K562 (cell line): ENCODE data around the gene TGDS. TPM values are rescaled to one million over a fixed set of nuclear protein-coding genes. Genes with fewer than 3 reads are reported as not detected.

Experiments used
- ATAC-seq: fragments of 200-7000 bp; cut with Tn5 transposase; 3 replicates; pipeline ENCODE4 v1.9.1; 2020; ENCODE audit warnings: moderate library complexity
- BruUV-seq: library from RNA; stranded (reverse); fragments of 400-500 nt; replicated peaks from 2 replicates; lab custom pipeline; 2021; lab: Mats Ljungman, UMichigan
- CTCF ChIA-PET: fragments of 300-600 bp; formaldehyde crosslinking; extraction: SDS; loops from one replicate; lab custom pipeline; 2021; ENCODE audit warnings: low intra/inter-chr PET ratio; lab: Yijun Ruan, JAX
- POLR2A ChIA-PET: fragments of 300-600, 350-650 bp; sonication (Branson Sonifier 250); formaldehyde crosslinking; extraction: SDS; loops from one replicate; lab custom pipeline; 2021; ENCODE audit warnings: antibody characterized with exemption, inconsistent platforms; lab: Yijun Ruan, JAX
- DNase-seq, 4 experiments: peaks; one replicate each; pipeline versions ENCODE4 v3.0.0 to v3.0.0-alpha.2; 2011 to 2018; ENCODE audit warnings: low spot score in 3 of 4, mixed read lengths in 3 of 4; ENCODE audit errors: extremely low read depth in 1 of 4
- FAIRE-seq: peaks from 2 replicates; lab custom pipeline; 2011; peaks lifted over from hg19 to GRCh38; lab: Jason Lieb, UNC
- H2AFZ ChIP-seq: 2 replicates; pipeline ENCODE4 v1.6.0; 2011; ENCODE audit warnings: low read depth, low read length, control low read depth, inconsistent platforms
- H3K27ac ChIP-seq: fragments of 200-600 bp; 3 replicates; pipeline ENCODE4 v1.8.0; 2011; ENCODE audit warnings: low read depth, mild to moderate bottlenecking, control low read depth, inconsistent platforms, low read length, moderate library complexity, mixed read lengths; ENCODE audit errors: extremely low read depth
- H3K27me3 ChIP-seq, 2 experiments: fragments of 300-600 bp in 1 of 2; 2 replicates in 1 of 2; 3 replicates in 1 of 2; pipeline versions ENCODE4 v1.6.0 to v1.8.0; 2011; ENCODE audit warnings: inconsistent platforms in 2 of 2, low read length in 2 of 2, mild to moderate bottlenecking in 1 of 2, mixed read lengths in 1 of 2, moderate library complexity in 1 of 2; ENCODE audit not compliant: control insufficient read depth in 2 of 2, insufficient read depth in 2 of 2
- H3K36me3 ChIP-seq: fragments of 300-600 bp; 3 replicates; pipeline ENCODE4 v1.8.0; 2011; ENCODE audit warnings: mild to moderate bottlenecking, low read length, inconsistent platforms; ENCODE audit not compliant: control insufficient read depth, insufficient read depth
- H3K4me1 ChIP-seq, 2 experiments: fragments of 200-600 bp in 1 of 2; replicated peaks in 1 of 2; 2 replicates in 1 of 2; 3 replicates in 1 of 2; pipeline versions ENCODE4 v1.5.1 to v1.8.0; 2011; ENCODE audit warnings: inconsistent platforms in 2 of 2, low read length in 2 of 2, mild to moderate bottlenecking in 1 of 2, mixed read lengths in 1 of 2, moderate library complexity in 1 of 2; ENCODE audit not compliant: control insufficient read depth in 2 of 2, insufficient read depth in 2 of 2
- H3K4me2 ChIP-seq: 2 replicates; pipeline ENCODE4 v1.6.1; 2011; ENCODE audit warnings: low read length, control low read depth, inconsistent platforms, mixed read lengths; ENCODE audit not compliant: insufficient read depth
- H3K4me3 ChIP-seq: fragments of 200-600 bp; sonication (generic), shearing (Covaris generic); 2 replicates; pipeline ENCODE4 v1.5.1; 2016; ENCODE audit warnings: control low read depth, inconsistent platforms
- H3K79me2 ChIP-seq: fragments of 200-600 bp; 3 replicates; pipeline ENCODE4 v1.8.0; 2011; ENCODE audit warnings: low read length, inconsistent platforms; ENCODE audit not compliant: control insufficient read depth, insufficient read depth
- H3K9ac ChIP-seq, 2 experiments: 2 replicates each; pipeline versions ENCODE4 v1.6.0 to v1.6.1; 2011; ENCODE audit warnings: low read depth in 2 of 2, low read length in 2 of 2, control low read depth in 1 of 2, inconsistent platforms in 1 of 2, mild to moderate bottlenecking in 1 of 2, mixed read lengths in 1 of 2; ENCODE audit not compliant: insufficient read depth in 1 of 2
- H3K9me1 ChIP-seq: one replicate; pipeline ENCODE4 v1.6.0; 2011; ENCODE audit warnings: inconsistent platforms, mild to moderate bottlenecking, low read length, moderate library complexity; ENCODE audit not compliant: control insufficient read depth, insufficient read depth
- H3K9me3 ChIP-seq: replicated peaks from 2 replicates; pipeline ENCODE4 v1.5.1; 2011; ENCODE audit warnings: low read depth, low read length, inconsistent platforms; ENCODE audit not compliant: control insufficient read depth, insufficient read depth
- H4K20me1 ChIP-seq: replicated peaks from 2 replicates; pipeline ENCODE4 v1.6.1; 2011; ENCODE audit warnings: low read length, inconsistent platforms, mixed read lengths; ENCODE audit not compliant: control insufficient read depth, insufficient read depth
- BCOR ChIP-seq: fragments of 450-650 bp; IDR thresholded peaks from 2 replicates; pipeline ENCODE4 v1.6.1; 2016
- BDP1 ChIP-seq: IDR thresholded peaks from 3 replicates; pipeline ENCODE4 v1.6.1; 2011; ENCODE audit not compliant: insufficient read length, insufficient read depth
- C11orf30 ChIP-seq: fragments of 450-650 bp; IDR thresholded peaks from 2 replicates; pipeline ENCODE4 v1.6.1; 2016; ENCODE audit warnings: low read depth, mild to moderate bottlenecking
- CBFA2T3 ChIP-seq: fragments of 450-650 bp; IDR thresholded peaks from 2 replicates; pipeline ENCODE4 v1.6.1; 2017
- CCAR2 ChIP-seq: fragments of 200-400 bp; formaldehyde crosslinking; IDR thresholded peaks from 2 replicates; pipeline ENCODE4 v1.6.1; 2017; ENCODE audit warnings: mild to moderate bottlenecking, low read depth, low read length
- CTBP1 ChIP-seq: fragments of 450-650 bp; IDR thresholded peaks from 2 replicates; pipeline ENCODE4 v1.6.1; 2016; ENCODE audit warnings: borderline replicate concordance
- EWSR1 ChIP-seq: fragments of 450-650 bp; IDR thresholded peaks from 2 replicates; pipeline ENCODE4 v1.6.1; 2018; ENCODE audit warnings: borderline replicate concordance, mild to moderate bottlenecking, low read depth, moderate library complexity; ENCODE audit not compliant: partially characterized antibody
- GTF2E2 ChIP-seq: fragments of 200-800 bp; sonication (Bioruptor generic); IDR thresholded peaks from 2 replicates; pipeline ENCODE4 v1.6.1; 2016; ENCODE audit warnings: missing genetic modification characterization, missing compliant biosample characterization
- NR2C1 ChIP-seq, 2 experiments: fragments of 450-650 bp; IDR thresholded peaks; 2 replicates each; pipeline ENCODE4 v1.6.1; 2017; ENCODE audit warnings: mild to moderate bottlenecking in 2 of 2, antibody characterized with exemption in 1 of 2, inconsistent platforms in 1 of 2, missing compliant biosample characterization in 1 of 2, missing genetic modification characterization in 1 of 2
- RCOR1 ChIP-seq, 2 experiments: IDR thresholded peaks; 2 replicates each; pipeline ENCODE4 v1.6.1; 2012; ENCODE audit warnings: low read depth in 2 of 2, low read length in 2 of 2, borderline replicate concordance in 1 of 2, improper control_type of control experiment in 1 of 2
- SMAD3 ChIP-seq: fragments of 450-650 bp; formaldehyde crosslinking; conservative IDR thresholded peaks from 2 replicates; pipeline ENCODE4 v1.4.0; 2020; ENCODE audit warnings: mild to moderate bottlenecking
- TAF7 ChIP-seq: fragments of 450-650 bp; IDR thresholded peaks from 2 replicates; pipeline ENCODE4 v1.6.1; 2016; ENCODE audit warnings: missing genetic modification characterization, missing compliant biosample characterization
- ZNF121 ChIP-seq: sonication (generic); formaldehyde crosslinking; conservative IDR thresholded peaks from 2 replicates; pipeline ENCODE4 v1.8.0; 2022; ENCODE audit warnings: missing genetic modification reagents
- ZNF175 ChIP-seq: fragments of 200-800 bp; sonication (Bioruptor generic); IDR thresholded peaks from 2 replicates; pipeline ENCODE4 v1.6.1; 2016; ENCODE audit warnings: low read depth, mild to moderate bottlenecking, missing genetic modification characterization, missing compliant biosample characterization
- ZNF212 ChIP-seq: fragments of 450-650 bp; formaldehyde crosslinking; IDR thresholded peaks from 2 replicates; pipeline ENCODE4 v1.4.0; 2020; ENCODE audit warnings: mild to moderate bottlenecking
- WGBS: fragments of 100-300 bp; shearing (Covaris generic); methylation state at CpG from one replicate; pipeline ENCODE4 v1.1.6; 2016; ENCODE audit warnings: low coverage, mixed read lengths; ENCODE audit not compliant: insufficient coverage; ENCODE audit errors: missing lambda C conversion rate; 5-methylcytosine and 5-hydroxymethylcytosine counted together
- in situ Hi-C: fragments of 300-500 bp; cut with MboI; formaldehyde crosslinking; loops from 4 replicates; pipeline ENCODE4 v1.15.0; 2018; ENCODE audit warnings: inconsistent platforms, mixed read lengths
- intact Hi-C: fragments of 100-400 bp; cut with micrococcal nuclease; formaldehyde crosslinking; loops from 2 replicates; pipeline ENCODE4 v1.14.2; 2022
- polyA plus RNA-seq, 8 experiments: library from polyadenylated mRNA; depleted of rRNA in 4 of 8; stranded (reverse) in 5 of 8; unstranded in 3 of 8; fragments of >200 nt; fragmentation: Nextera tagmentation in 2 of 8; fragmentation: Illumina TruSeq in 1 of 8; extraction: Ambion mirVana in 2 of 8; extraction: Trizol in 1 of 8; gene quantifications; 2 replicates each; pipeline versions ENCODE4 v1.2.1 to v1.2.3, GENCODE V29; 2011 to 2014; ENCODE audit warnings: inconsistent platforms in 1 of 8, missing spikeins in 1 of 8
- total RNA-seq, 7 experiments: library from RNA; depleted of rRNA in 6 of 7; stranded (reverse); fragments of >200 nt in 6 of 7; fragmentation: Illumina TruSeq in 2 of 7; extraction: Trizol in 2 of 7; gene quantifications; 2 replicates each; pipeline versions ENCODE4 v1.2.1 to v1.2.3, GENCODE V29; 2011 to 2021; ENCODE audit warnings: low replicate concordance in 1 of 7
- TF ChIP-seq, protein P1 (sequence below): sonication (generic); formaldehyde crosslinking; IDR thresholded peaks from 2 replicates; pipeline ENCODE4 v1.9.0; 2022; ENCODE audit warnings: mild to moderate bottlenecking, missing genetic modification reagents
- TF ChIP-seq, protein P2 (sequence below): sonication (generic); formaldehyde crosslinking; IDR thresholded peaks from 2 replicates; pipeline ENCODE4 v1.8.0; 2022; ENCODE audit warnings: mild to moderate bottlenecking, missing genetic modification reagents
- TF ChIP-seq, protein P3 (sequence below): sonication (generic); formaldehyde crosslinking; IDR thresholded peaks from 2 replicates; pipeline ENCODE4 v1.8.0; 2022; ENCODE audit warnings: mild to moderate bottlenecking, missing genetic modification reagents, borderline replicate concordance
- TF ChIP-seq, protein P4 (sequence below): fragments of 250-450 bp; sonication (Bioruptor Pico); IDR thresholded peaks from 2 replicates; pipeline ENCODE4 v1.5.1; 2021; ENCODE audit warnings: mild to moderate bottlenecking

The TGDS gene
- total and polyA plus RNA-seq, 9 of the 15 experiments (the other 6 are each of a cell fraction or from before 2014, with no cell fraction given), result 9.9 to 43.7 (median 21.4) TPM

DNA sequence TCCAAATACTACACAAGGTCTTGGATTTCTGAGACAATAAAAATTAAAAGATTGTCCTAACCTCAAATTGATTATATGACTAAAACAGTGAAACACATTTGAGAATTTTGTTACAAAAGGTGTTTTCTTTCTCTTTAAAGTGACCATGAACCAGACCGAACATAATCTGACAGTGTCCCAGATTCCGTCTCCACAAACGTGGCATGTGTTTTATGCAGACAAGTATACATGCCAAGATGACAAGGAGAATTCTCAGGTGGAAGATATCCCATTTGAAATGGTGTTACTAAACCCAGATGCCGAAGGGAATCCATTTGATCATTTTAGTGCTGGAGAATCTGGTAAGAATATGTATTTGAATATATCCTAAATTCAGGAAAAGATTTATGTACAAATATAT, 16.1 kb upstream of the TGDS start (continued):
- TF ChIP-seq CTBP1, result no peak
- TF ChIP-seq ZNF175 (CRISPR knock-in tag), result no peak
- TF ChIP-seq, protein P1, sequence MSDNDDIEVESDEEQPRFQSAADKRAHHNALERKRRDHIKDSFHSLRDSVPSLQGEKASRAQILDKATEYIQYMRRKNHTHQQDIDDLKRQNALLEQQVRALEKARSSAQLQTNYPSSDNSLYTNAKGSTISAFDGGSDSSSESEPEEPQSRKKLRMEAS, result no peak
- TF ChIP-seq TAF7, result no peak
- TF ChIP-seq C11orf30, result no peak
- TF ChIP-seq EWSR1, result no peak
- TF ChIP-seq NR2C1 (IDR thresholded peaks at IDR 0.05), result no peak
- no peak for TF ChIP-seq NR2C1 (tag; IDR thresholded peaks at IDR 0.05)
- no peak for TF ChIP-seq SMAD3

DNA sequence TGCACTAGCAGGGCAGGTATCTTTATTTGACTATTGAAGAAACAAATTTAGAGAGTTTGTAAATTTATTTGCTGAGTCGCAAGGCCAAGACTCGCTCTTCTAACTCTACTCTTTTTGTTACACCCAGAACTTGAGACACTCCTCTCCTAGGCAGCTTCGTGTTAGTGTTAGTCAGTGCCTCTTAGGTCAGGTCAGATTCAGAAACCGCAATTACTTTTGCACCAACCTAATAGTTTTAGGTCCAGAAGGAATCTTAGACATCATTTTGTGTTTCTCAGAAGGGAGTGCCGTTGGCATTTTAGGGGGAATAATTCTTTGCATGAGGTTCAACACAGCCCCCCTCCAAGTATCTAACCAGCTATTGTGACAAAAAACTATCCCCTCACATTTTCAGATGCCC, 14.5 kb upstream of the TGDS start:
- Histone ChIP-seq H3K9me1 (no peaks in the 10 kb centered on the region), H3K9me3 (no peaks in the 10 kb centered on the region), H3K9ac (no peak overlapping the region), H2AFZ (no peak overlapping the region), H3K36me3 (peaks cover 26% of the 10 kb centered on the region), H3K79me2 (no peaks in the 10 kb centered on the region), H3K4me1 (no peaks in the 10 kb centered on the region; a peak in 1 of 5 replicates), H3K27me3 (no peaks in the 10 kb centered on the region), H3K27ac (no peak overlapping the region), H3K4me3 (no peak overlapping the region), H3K4me2 (no peak overlapping the region), H4K20me1 (no peaks in the 10 kb centered on the region)
- WGBS, result 75% methylated on average over 4 of the region's 5 CpGs
- POLR2A ChIA-PET, result no interaction called here
- ATAC-seq (no peak), FAIRE-seq (no peak), DNase-seq (no peak)
- no peak for TF ChIP-seq ZNF121 (CRISPR knock-in tag)
- TF ChIP-seq, protein P2, sequence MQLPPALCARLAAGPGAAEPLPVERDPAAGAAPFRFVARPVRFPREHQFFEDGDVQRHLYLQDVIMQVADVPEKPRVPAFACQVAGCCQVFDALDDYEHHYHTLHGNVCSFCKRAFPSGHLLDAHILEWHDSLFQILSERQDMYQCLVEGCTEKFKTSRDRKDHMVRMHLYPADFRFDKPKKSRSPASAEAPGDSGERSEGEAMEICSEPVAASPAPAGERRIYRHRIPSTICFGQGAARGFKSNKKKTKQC (CRISPR knock-in tag), result no peak
- TF ChIP-seq, protein P3, sequence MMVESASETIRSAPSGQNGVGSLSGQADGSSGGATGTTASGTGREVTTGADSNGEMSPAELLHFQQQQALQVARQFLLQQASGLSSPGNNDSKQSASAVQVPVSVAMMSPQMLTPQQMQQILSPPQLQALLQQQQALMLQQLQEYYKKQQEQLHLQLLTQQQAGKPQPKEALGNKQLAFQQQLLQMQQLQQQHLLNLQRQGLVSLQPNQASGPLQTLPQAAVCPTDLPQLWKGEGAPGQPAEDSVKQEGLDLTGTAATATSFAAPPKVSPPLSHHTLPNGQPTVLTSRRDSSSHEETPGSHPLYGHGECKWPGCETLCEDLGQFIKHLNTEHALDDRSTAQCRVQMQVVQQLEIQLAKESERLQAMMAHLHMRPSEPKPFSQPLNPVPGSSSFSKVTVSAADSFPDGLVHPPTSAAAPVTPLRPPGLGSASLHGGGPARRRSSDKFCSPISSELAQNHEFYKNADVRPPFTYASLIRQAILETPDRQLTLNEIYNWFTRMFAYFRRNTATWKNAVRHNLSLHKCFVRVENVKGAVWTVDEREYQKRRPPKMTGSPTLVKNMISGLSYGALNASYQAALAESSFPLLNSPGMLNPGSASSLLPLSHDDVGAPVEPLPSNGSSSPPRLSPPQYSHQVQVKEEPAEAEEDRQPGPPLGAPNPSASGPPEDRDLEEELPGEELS, result no peak
- TF ChIP-seq CBFA2T3, result no peak
- TF ChIP-seq ZNF212, result no peak
- TF ChIP-seq, protein P4, sequence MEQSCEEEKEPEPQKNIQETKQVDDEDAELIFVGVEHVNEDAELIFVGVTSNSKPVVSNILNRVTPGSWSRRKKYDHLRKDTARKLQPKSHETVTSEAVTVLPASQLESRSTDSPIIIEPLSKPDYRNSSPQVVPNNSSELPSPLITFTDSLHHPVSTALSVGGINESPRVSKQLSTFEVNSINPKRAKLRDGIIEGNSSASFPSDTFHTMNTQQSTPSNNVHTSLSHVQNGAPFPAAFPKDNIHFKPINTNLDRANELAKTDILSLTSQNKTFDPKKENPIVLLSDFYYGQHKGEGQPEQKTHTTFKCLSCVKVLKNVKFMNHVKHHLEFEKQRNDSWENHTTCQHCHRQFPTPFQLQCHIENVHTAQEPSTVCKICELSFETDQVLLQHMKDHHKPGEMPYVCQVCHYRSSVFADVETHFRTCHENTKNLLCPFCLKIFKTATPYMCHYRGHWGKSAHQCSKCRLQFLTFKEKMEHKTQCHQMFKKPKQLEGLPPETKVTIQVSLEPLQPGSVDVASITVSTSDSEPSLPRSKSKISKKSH (CRISPR knock-in tag), result no peak
- no peak for TF ChIP-seq BDP1
- no peak for TF ChIP-seq GTF2E2 (tag)
- no peak for TF ChIP-seq BCOR
- TF ChIP-seq RCOR1 (IDR thresholded peaks at IDR 0.05; ENCODE audit: borderline replicate concordance in 1 of 2, low read depth in 2 of 2, low read length in 2 of 2), result no peak
- TF ChIP-seq CCAR2, result no peak
- in situ Hi-C loops (loop anchor here (5.0 kb wide), 1 partner anchor 173 kb away; no protein-coding TSS in a partner anchor), intact Hi-C loops (no loop called here)
- CTCF ChIA-PET, result no interaction called here
- BruUV-seq, result no TSS peak
